ENCODE measurements around the gene ADGRV1. TPM values are rescaled to one million over a fixed set of nuclear protein-coding genes. Genes with fewer than 3 reads are reported as not detected.
A peak's percentile ranks its signal among the peaks of the same experiment; 100 is the strongest.

ADGRV1 gene
- total RNA-seq, 2 donors from 2014 or later: 16.4 to 20.9 TPM

GRCh38 chr5:90557871-90558270 is 726 bp upstream of the ADGRV1 start:
- no peaks in the 10 kb centered on the region for H3K4me1 ChIP-seq (replicated peaks)
- DNase-seq (ENCODE audit: low spot score): no peak
- H3K27ac ChIP-seq: no peak overlapping the region
- no peaks in the 10 kb centered on the region for H3K27me3 ChIP-seq (replicated peaks; ENCODE audit: insufficient read depth)
- 19% methylated on average over 3 of the region's 3 CpGs for WGBS
- no peaks in the 10 kb centered on the region for H3K9me3 ChIP-seq
- TF ChIP-seq POLR2A (IDR thresholded peaks at IDR 0.05) (no peak), CTCF (IDR thresholded peaks at IDR 0.05) (no peak), POLR2AphosphoS5 (IDR thresholded peaks at IDR 0.05) (no peak)
- intact Hi-C loops (cut with DNase I): no loop called here
- peak overlapping the region; percentile 32 to 45 for H3K4me3 ChIP-seq
- no peaks in the 10 kb centered on the region for H3K36me3 ChIP-seq

- Histone ChIP-seq H3K9me3 (no peaks in the 10 kb centered on the region), H3K27me3 (replicated peaks; ENCODE audit: insufficient read depth) (no peaks in the 10 kb centered on the region), H3K36me3 (no peaks in the 10 kb centered on the region), H3K4me3 (no peak overlapping the region), H3K27ac (no peak overlapping the region), H3K4me1 (replicated peaks) (no peaks in the 10 kb centered on the region)
- no peak for TF ChIP-seq CTCF (IDR thresholded peaks at IDR 0.05)
- no peak for TF ChIP-seq POLR2AphosphoS5 (IDR thresholded peaks at IDR 0.05)
- TF ChIP-seq POLR2A (IDR thresholded peaks at IDR 0.05): no peak
- intact Hi-C loops (cut with DNase I): no loop called here
- 85% methylated on average over 2 of the region's 2 CpGs for WGBS
- DNase-seq (ENCODE audit: low spot score): no peak
Observed at GRCh38 chr5:90560771-90561170, 2.2 kb downstream of the ADGRV1 start.

- intact Hi-C loops (cut with DNase I): no loop called here
- DNase-seq (ENCODE audit: low spot score): no peak
- H3K9me3 ChIP-seq: no peaks in the 10 kb centered on the region
- H3K4me3 ChIP-seq: no peak overlapping the region
- no peaks in the 10 kb centered on the region for H3K36me3 ChIP-seq
- H3K27ac ChIP-seq: no peak overlapping the region
- TF ChIP-seq CTCF (IDR thresholded peaks at IDR 0.05) (no peak), POLR2A (IDR thresholded peaks at IDR 0.05) (no peak), POLR2AphosphoS5 (IDR thresholded peaks at IDR 0.05) (no peak)
- H3K27me3 ChIP-seq (replicated peaks; ENCODE audit: insufficient read depth): no peaks in the 10 kb centered on the region
- 45% methylated on average over 1 of the region's 1 CpG for WGBS
- no peaks in the 10 kb centered on the region for H3K4me1 ChIP-seq (replicated peaks)
Observed at GRCh38 chr5:90561766-90562165, 3.2 kb downstream of the ADGRV1 start.

DNA sequence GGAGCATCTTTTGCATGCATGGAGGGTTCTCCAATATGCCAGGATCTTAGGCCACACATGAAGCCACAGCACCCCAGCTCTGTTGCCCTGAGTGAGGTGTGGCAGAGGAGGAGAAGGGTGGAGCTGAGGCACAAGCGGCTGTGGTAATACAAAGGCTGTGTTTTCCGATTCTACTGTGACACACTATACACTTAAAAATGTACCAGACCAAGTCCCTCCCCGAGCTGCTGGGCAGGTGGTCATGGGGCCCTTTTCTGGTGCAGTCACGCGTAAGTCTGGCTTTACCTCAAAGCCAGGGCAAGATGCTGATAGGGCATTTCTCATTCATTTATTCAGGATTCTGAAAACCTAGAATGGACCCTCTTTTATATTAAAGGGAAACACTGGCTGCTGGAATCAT is 3.7 kb downstream of the ADGRV1 start:
- TF ChIP-seq POLR2AphosphoS5 (IDR thresholded peaks at IDR 0.05): no peak
- no peak for TF ChIP-seq CTCF (IDR thresholded peaks at IDR 0.05)
- TF ChIP-seq POLR2A (IDR thresholded peaks at IDR 0.05): no peak
- H3K4me1 ChIP-seq (replicated peaks): no peaks in the 10 kb centered on the region
- no peak overlapping the region for H3K4me3 ChIP-seq
- no peaks in the 10 kb centered on the region for H3K9me3 ChIP-seq
- no peaks in the 10 kb centered on the region for H3K36me3 ChIP-seq
- no peak overlapping the region for H3K27ac ChIP-seq
- DNase-seq (ENCODE audit: low spot score): no peak
- 63% methylated on average over 5 of the region's 5 CpGs for WGBS
- intact Hi-C loops (cut with DNase I): no loop called here
- no peaks in the 10 kb centered on the region for H3K27me3 ChIP-seq (replicated peaks; ENCODE audit: insufficient read depth)

DNA sequence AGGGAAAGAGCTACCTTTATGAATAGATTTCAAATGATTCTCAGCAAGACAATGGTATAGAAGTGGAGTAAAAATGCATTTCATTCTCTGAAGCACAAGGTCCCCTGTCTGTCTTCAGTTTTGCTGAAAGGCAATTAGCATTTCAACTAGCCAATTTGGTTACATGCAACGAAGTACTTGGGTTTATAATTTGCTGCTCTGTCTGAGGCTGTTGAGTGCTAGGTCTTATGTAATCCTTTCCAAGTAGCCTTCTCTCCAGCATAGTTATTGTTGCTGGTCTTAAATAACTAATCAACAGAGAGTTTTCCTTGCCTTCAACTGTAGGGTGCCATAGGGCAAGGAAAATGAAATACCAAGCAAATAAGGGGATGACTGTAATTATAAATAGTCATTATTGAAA is 4.5 kb downstream of the ADGRV1 start:
- intact Hi-C loops (cut with DNase I): no loop called here
- 70% methylated on average over 1 of the region's 1 CpG for WGBS
- Histone ChIP-seq H3K36me3 (no peaks in the 10 kb centered on the region), H3K27ac (no peak overlapping the region), H3K4me3 (no peak overlapping the region), H3K4me1 (replicated peaks) (no peaks in the 10 kb centered on the region), H3K27me3 (replicated peaks; ENCODE audit: insufficient read depth) (no peaks in the 10 kb centered on the region), H3K9me3 (no peaks in the 10 kb centered on the region)
- TF ChIP-seq POLR2A (IDR thresholded peaks at IDR 0.05) (no peak), POLR2AphosphoS5 (IDR thresholded peaks at IDR 0.05) (no peak), CTCF (IDR thresholded peaks at IDR 0.05) (no peak)
- DNase-seq (ENCODE audit: low spot score): no peak

Data from prostate gland (tissue), 2 donors.